Neuronal stem cell (in vitro differentiated cells): ENCODE data around the gene HYAL1.
A peak's percentile ranks its signal among the peaks of the same experiment; 100 is the strongest.

Experiments used
- DNase-seq: peaks from one replicate; pipeline ENCODE4 v3.0.0-alpha.2; 2013; ENCODE audit warnings: low spot score
- H2AFZ ChIP-seq: one replicate; pipeline ENCODE4 v1.6.1; 2013; ENCODE audit warnings: mild to moderate bottlenecking, low read length, inconsistent platforms
- H2AK5ac ChIP-seq: 2 replicates; pipeline ENCODE4 v1.6.1; 2013; ENCODE audit warnings: low read depth, mild to moderate bottlenecking, inconsistent platforms, low read length, moderate library complexity, mixed read lengths
- H2BK120ac ChIP-seq: 2 replicates; pipeline ENCODE4 v1.6.1; 2013; ENCODE audit warnings: low read depth, mild to moderate bottlenecking, inconsistent platforms, low read length, moderate library complexity, mixed read lengths
- H2BK12ac ChIP-seq: one replicate; pipeline ENCODE4 v1.6.1; 2013; ENCODE audit warnings: low read length, inconsistent platforms
- H2BK15ac ChIP-seq: 2 replicates; pipeline ENCODE4 v1.6.1; 2013; ENCODE audit warnings: mild to moderate bottlenecking, low read length, inconsistent platforms, mixed read lengths
- H2BK5ac ChIP-seq: one replicate; pipeline ENCODE4 v1.6.1; 2013; ENCODE audit warnings: inconsistent platforms, mild to moderate bottlenecking, low read length, moderate library complexity
- H3K14ac ChIP-seq: one replicate; pipeline ENCODE4 v1.6.1; 2013; ENCODE audit warnings: low read length, inconsistent platforms
- H3K18ac ChIP-seq: 2 replicates; pipeline ENCODE4 v1.6.1; 2013; ENCODE audit warnings: low read length, inconsistent platforms
- H3K23ac ChIP-seq: 2 replicates; pipeline ENCODE4 v1.6.1; 2013; ENCODE audit warnings: low read depth, mild to moderate bottlenecking, mixed read lengths, low read length, inconsistent platforms; ENCODE audit not compliant: poor library complexity
- H3K27ac ChIP-seq: replicated peaks from 3 replicates; pipeline ENCODE4 v1.5.1; 2013; ENCODE audit warnings: low read length, inconsistent platforms
- H3K27me3 ChIP-seq, 3 experiments: 2 replicates each; pipeline ENCODE4 v1.6.1; 2013; ENCODE audit warnings: low read length in 3 of 3, mild to moderate bottlenecking in 2 of 3, inconsistent platforms in 1 of 3, low read depth in 1 of 3, mixed read lengths in 1 of 3, moderate library complexity in 1 of 3; ENCODE audit not compliant: control insufficient read depth in 3 of 3, insufficient read depth in 3 of 3
- H3K36me3 ChIP-seq, 2 donors: replicated peaks in 1 of 2; 2 replicates each; pipeline ENCODE4 v1.6.1; 2013; ENCODE audit warnings: low read length in 2 of 2; ENCODE audit not compliant: control insufficient read depth in 2 of 2, insufficient read depth in 2 of 2
- H3K4ac ChIP-seq: 2 replicates; pipeline ENCODE4 v1.6.1; 2013; ENCODE audit warnings: inconsistent platforms, mild to moderate bottlenecking, low read length, moderate library complexity
- H3K4me1 ChIP-seq, 2 donors: 1 replicate in 1 of 2; 2 replicates in 1 of 2; pipeline ENCODE4 v1.6.1; 2013; ENCODE audit warnings: low read length in 2 of 2, low read depth in 1 of 2; ENCODE audit not compliant: control insufficient read depth in 2 of 2, insufficient read depth in 1 of 2
- H3K4me2 ChIP-seq: one replicate; pipeline ENCODE4 v1.6.1; 2013; ENCODE audit warnings: mild to moderate bottlenecking, low read length, inconsistent platforms; ENCODE audit not compliant: insufficient read depth, poor library complexity, severe bottlenecking
- H3K4me3 ChIP-seq, 2 donors: 2 replicates each; pipeline ENCODE4 v1.5.1; 2013; ENCODE audit warnings: low read length in 2 of 2, mild to moderate bottlenecking in 2 of 2, inconsistent platforms in 1 of 2, moderate library complexity in 1 of 2
- H3K79me1 ChIP-seq: one replicate; pipeline ENCODE4 v1.6.1; 2013; ENCODE audit warnings: low read depth, mild to moderate bottlenecking, inconsistent platforms, low read length, moderate library complexity
- H3K9ac ChIP-seq: one replicate; pipeline ENCODE4 v1.6.1; 2013; ENCODE audit warnings: mild to moderate bottlenecking, low read depth, low read length, inconsistent platforms; ENCODE audit not compliant: poor library complexity
- H3K9me3 ChIP-seq, 2 donors: replicated peaks in 1 of 2; 2 replicates each; pipeline versions ENCODE3 to v1.6.1; 2013; ENCODE audit warnings: low read length in 2 of 2, mild to moderate bottlenecking in 2 of 2, inconsistent platforms in 1 of 2, low read depth in 1 of 2, mixed read lengths in 1 of 2, moderate library complexity in 1 of 2; ENCODE audit not compliant: control insufficient read depth in 2 of 2, insufficient read depth in 1 of 2
- H4K8ac ChIP-seq: one replicate; pipeline ENCODE4 v1.6.1; 2013; ENCODE audit warnings: low read depth, mild to moderate bottlenecking, inconsistent platforms, low read length, moderate library complexity
- H4K91ac ChIP-seq: one replicate; pipeline ENCODE4 v1.6.1; 2013; ENCODE audit warnings: low read length, low read depth, mild to moderate bottlenecking, inconsistent platforms; ENCODE audit not compliant: poor library complexity
- WGBS, 2 donors: extraction: QIAGEN DNeasy Blood & Tissue Kit; methylation state at CpG; one replicate each; pipeline ENCODE4 v1.1.7; 2013; ENCODE audit warnings: missing lambda C conversion rate in 2 of 2, mixed read lengths in 1 of 2; ENCODE audit not compliant: insufficient read length in 2 of 2, insufficient replicate concordance in 1 of 2; ENCODE audit errors: extremely low coverage in 2 of 2; 5-methylcytosine and 5-hydroxymethylcytosine counted together

Gene HYAL1

DNA sequence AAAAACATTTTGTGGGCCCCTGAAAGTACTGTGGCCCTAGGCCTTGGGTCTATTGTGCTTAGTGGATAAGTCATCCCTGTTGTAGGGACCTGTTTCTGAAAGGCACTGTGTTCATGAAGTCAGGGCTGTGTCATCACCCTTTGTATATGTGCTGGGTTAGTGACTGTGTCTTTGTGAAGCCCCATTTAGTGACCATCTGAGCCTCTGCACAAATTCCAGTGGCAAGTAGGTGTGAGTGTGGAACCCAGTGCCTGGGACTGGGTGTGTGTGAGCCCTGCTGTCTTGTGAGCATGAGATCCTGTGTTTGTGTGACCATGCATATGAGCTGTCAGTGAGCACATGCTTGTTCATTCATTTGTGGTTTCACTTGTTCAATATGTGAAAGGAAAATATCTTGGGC is 1.2 kb upstream of the HYAL1 start:
- no peaks in the 10 kb centered on the region for H3K27me3 ChIP-seq
- peaks cover 8 to 12% of the 10 kb centered on the region in 2 donors for H3K4me1 ChIP-seq
- H2BK120ac ChIP-seq: no peak overlapping the region
- H2AK5ac ChIP-seq: no peak overlapping the region
- no peak overlapping the region for H2AFZ ChIP-seq
- H2BK15ac ChIP-seq: no peak overlapping the region
- no peak overlapping the region for H2BK5ac ChIP-seq
- H3K18ac ChIP-seq: no peak overlapping the region
- no peak overlapping the region for H3K14ac ChIP-seq
- no peak overlapping the region for H4K8ac ChIP-seq
- H3K4me3 ChIP-seq: no peak overlapping the region
- H2BK12ac ChIP-seq: no peak overlapping the region
- H4K91ac ChIP-seq: no peak overlapping the region
- H3K27ac ChIP-seq: no peak overlapping the region
- no peak overlapping the region for H3K9ac ChIP-seq
- no peak overlapping the region for H3K4me2 ChIP-seq
- no peak for DNase-seq
- no peaks in the 10 kb centered on the region for H3K79me1 ChIP-seq
- H3K4ac ChIP-seq: no peak overlapping the region
- H3K9me3 ChIP-seq: peaks cover 0 to 7% of the 10 kb centered on the region in 2 donors
- H3K36me3 ChIP-seq: peaks cover 2% of the 10 kb centered on the region in 2 donors
- H3K23ac ChIP-seq: no peak overlapping the region

DNA sequence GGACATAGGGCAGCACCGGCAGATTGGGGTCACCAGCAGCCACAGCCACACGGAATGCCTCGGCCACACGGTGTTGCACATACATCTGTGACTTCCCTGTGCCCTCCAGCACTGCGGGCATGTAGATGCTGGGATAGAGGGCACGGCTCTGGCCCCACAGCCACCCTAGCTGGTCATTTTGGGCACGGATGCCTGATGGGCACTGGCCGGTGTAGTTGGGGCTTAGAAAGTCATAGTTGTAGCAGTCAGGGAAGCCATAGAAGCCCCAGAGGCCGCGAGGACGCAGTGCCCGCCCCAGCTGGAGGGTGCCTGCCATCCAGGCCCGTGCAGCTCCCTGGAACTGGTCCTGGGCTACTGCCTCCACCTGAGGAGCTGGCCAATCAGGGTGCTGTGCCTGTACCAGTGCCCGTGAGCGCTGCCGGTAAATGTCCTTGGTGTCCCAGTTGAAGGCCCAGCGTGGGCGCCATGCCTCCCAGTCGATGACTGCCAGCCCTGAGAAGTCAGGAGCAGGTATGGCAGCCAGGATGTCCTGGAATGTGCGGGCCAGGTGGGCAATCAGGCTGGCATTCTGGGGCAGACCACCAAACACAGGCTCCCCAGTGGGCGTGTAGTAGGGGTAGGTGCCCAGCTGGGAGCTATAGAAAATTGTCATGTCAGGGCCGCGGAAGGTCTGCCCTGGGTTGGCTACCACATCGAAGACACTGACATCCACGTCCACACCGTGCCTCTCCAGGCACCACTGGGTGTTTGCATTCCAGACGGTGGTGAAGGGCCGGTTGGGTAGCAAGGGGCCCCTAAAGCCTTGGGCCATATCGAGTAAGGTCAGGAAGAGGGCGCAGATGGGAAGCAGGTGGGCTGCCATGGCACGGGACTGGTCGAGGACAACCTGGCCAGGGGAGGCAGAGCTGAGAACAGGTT is 1.0 kb downstream of the HYAL1 start:
- Histone ChIP-seq H4K8ac (peak overlapping the region; percentile 45), H3K4ac (peak overlapping the region; percentile 72), H3K79me1 (no peaks in the 10 kb centered on the region), H2AK5ac (peak overlapping the region; percentile 96), H3K23ac (no peak overlapping the region), H3K36me3 (no peaks in the 10 kb centered on the region), H2BK120ac (no peak overlapping the region), H3K4me3 (peak overlapping the region in 1 of 2 donors; percentile 11), H2BK5ac (peak overlapping the region; percentile 88), H2AFZ (no peak overlapping the region), H3K9ac (peak overlapping the region; percentile 78), H3K18ac (peak overlapping the region; percentile 70), H2BK12ac (no peak overlapping the region), H3K9me3 (no peaks in the 10 kb centered on the region), H3K4me1 (peaks cover 12 to 14% of the 10 kb centered on the region in 2 donors), H3K27me3 (no peaks in the 10 kb centered on the region), H3K14ac (peak overlapping the region; percentile 84), H3K27ac (no peak overlapping the region), H4K91ac (no peak overlapping the region), H3K4me2 (no peak overlapping the region), H2BK15ac (peak overlapping the region; percentile 69)
- no CpG with 5 or more reads among the region's 32 CpGs for WGBS, 2 donors
- no peak for DNase-seq

GRCh38 chr3:50300681-50301254 is 2.6 kb downstream of the HYAL1 start:
- no peaks in the 10 kb centered on the region for H3K27me3 ChIP-seq
- DNase-seq: no peak
- H3K18ac ChIP-seq: peak overlapping the region; percentile 0
- no peak overlapping the region for H3K4ac ChIP-seq
- no peak overlapping the region for H3K27ac ChIP-seq
- H3K14ac ChIP-seq: no peak overlapping the region
- H3K23ac ChIP-seq: no peak overlapping the region
- H3K36me3 ChIP-seq: no peaks in the 10 kb centered on the region
- no peak overlapping the region for H3K4me2 ChIP-seq
- no CpG with 5 or more reads among the region's 6 CpGs for WGBS, 2 donors
- H3K4me1 ChIP-seq: peaks cover 12 to 14% of the 10 kb centered on the region in 2 donors
- no peak overlapping the region for H2BK15ac ChIP-seq
- H4K91ac ChIP-seq: no peak overlapping the region
- H2BK120ac ChIP-seq: no peak overlapping the region
- no peak overlapping the region for H2BK5ac ChIP-seq
- H3K9me3 ChIP-seq: no peaks in the 10 kb centered on the region
- peak overlapping the region; percentile 40 for H2AK5ac ChIP-seq
- H3K9ac ChIP-seq: no peak overlapping the region
- no peaks in the 10 kb centered on the region for H3K79me1 ChIP-seq
- H2BK12ac ChIP-seq: no peak overlapping the region
- H3K4me3 ChIP-seq: no peak overlapping the region
- no peak overlapping the region for H2AFZ ChIP-seq
- H4K8ac ChIP-seq: no peak overlapping the region

GRCh38 chr3:50299929-50300680 is 3.3 kb downstream of the HYAL1 start:
- peak overlapping the region; percentile 70 to 82 for H3K4me3 ChIP-seq
- WGBS, 2 donors: no CpG with 5 or more reads among the region's 12 CpGs
- no peak overlapping the region for H2BK5ac ChIP-seq
- no peak overlapping the region for H3K23ac ChIP-seq
- H4K8ac ChIP-seq: no peak overlapping the region
- no peaks in the 10 kb centered on the region for H3K27me3 ChIP-seq
- peak overlapping the region; percentile 48 for H3K4me2 ChIP-seq
- H3K79me1 ChIP-seq: no peaks in the 10 kb centered on the region
- H3K27ac ChIP-seq: no peak overlapping the region
- H3K9ac ChIP-seq: no peak overlapping the region
- H3K14ac ChIP-seq: no peak overlapping the region
- H3K9me3 ChIP-seq: no peaks in the 10 kb centered on the region
- peak overlapping the region; percentile 86 for H2AFZ ChIP-seq
- peak overlapping the region; percentile 0 for H3K18ac ChIP-seq
- H3K4ac ChIP-seq: no peak overlapping the region
- H2BK15ac ChIP-seq: no peak overlapping the region
- DNase-seq: no peak
- H4K91ac ChIP-seq: no peak overlapping the region
- H2BK120ac ChIP-seq: no peak overlapping the region
- no peaks in the 10 kb centered on the region for H3K36me3 ChIP-seq
- no peak overlapping the region for H2BK12ac ChIP-seq
- peaks cover 12 to 14% of the 10 kb centered on the region in 2 donors for H3K4me1 ChIP-seq
- peak overlapping the region; percentile 40 for H2AK5ac ChIP-seq
